Skeletal muscle tissue (tissue), 4 donors: ENCODE results near the gene CCDC14. TPM values are rescaled to one million over a fixed set of nuclear protein-coding genes. Genes with fewer than 3 reads are reported as not detected.
A peak's percentile ranks its signal among the peaks of the same experiment; 100 is the strongest.

Experiments used
- H3K27ac ChIP-seq: one replicate; pipeline ENCODE4 v1.7.0; 2013; ENCODE audit warnings: mild to moderate bottlenecking, low read depth, low read length, inconsistent platforms
- H3K27me3 ChIP-seq, 3 donors: one replicate each; pipeline ENCODE4 v1.7.0; 2013; ENCODE audit warnings: low read length in 3 of 3; ENCODE audit not compliant: control insufficient read depth in 3 of 3, insufficient read depth in 3 of 3
- H3K36me3 ChIP-seq, 3 donors: one replicate each; pipeline ENCODE4 v1.7.0; 2013; ENCODE audit warnings: low read length in 3 of 3; ENCODE audit not compliant: control insufficient read depth in 3 of 3, insufficient read depth in 3 of 3
- H3K4me1 ChIP-seq, 3 donors: one replicate each; pipeline ENCODE4 v1.7.0; 2013; ENCODE audit warnings: low read length in 3 of 3, mild to moderate bottlenecking in 3 of 3; ENCODE audit not compliant: control insufficient read depth in 3 of 3, insufficient read depth in 3 of 3
- H3K4me3 ChIP-seq, 3 donors: one replicate each; pipeline ENCODE4 v1.7.0; 2013; ENCODE audit warnings: low read length in 3 of 3
- H3K9ac ChIP-seq, 3 donors: one replicate each; pipeline ENCODE4 v1.7.0; 2013; ENCODE audit warnings: low read length in 3 of 3, mild to moderate bottlenecking in 3 of 3, moderate library complexity in 2 of 3, low read depth in 1 of 3
- H3K9me3 ChIP-seq, 3 donors: one replicate each; pipeline ENCODE4 v1.7.0; 2013; ENCODE audit warnings: low read length in 3 of 3; ENCODE audit not compliant: control insufficient read depth in 3 of 3
- total RNA-seq: library from RNA; depleted of rRNA; stranded (reverse); fragments of >200 nt; gene quantifications from one replicate; pipeline ENCODE4 v1.2.3, GENCODE V29; 2014
- donor health status: Osteomylitis.

The CCDC14 gene
- total RNA-seq, 1 donor from 2014 or later, result 24.5 TPM

GRCh38 chr3:123884203-123884831 is 76.7 kb downstream of the CCDC14 start, which contains the start of gene MYLK:
MYLK (minus strand) TSS chr3:123884332; CDS start chr3:123793841, 90,491 bp downstream.
- Histone ChIP-seq H3K27ac (no peak within 1 kb of the TSS), H3K4me3 (peak within 1 kb of the TSS; percentile 61 to 70 (median 66)), H3K27me3 (peaks cover 0 to 2% (median 0%) of the 10 kb centered on the region in 3 donors), H3K4me1 (peaks cover 3 to 10% (median 8%) of the 10 kb centered on the region in 3 donors), H3K9ac (peak within 1 kb of the TSS; percentile 45 to 58 (median 51)), H3K36me3 (no peaks in the 10 kb centered on the region), H3K9me3 (no peaks in the 10 kb centered on the region)

- peaks cover 3 to 10% (median 8%) of the 10 kb centered on the region in 3 donors for H3K4me1 ChIP-seq
- H3K9ac ChIP-seq, result peak overlapping the region in 2 of 3 donors; percentile 45 to 58
- peaks cover 0 to 2% (median 0%) of the 10 kb centered on the region in 3 donors for H3K27me3 ChIP-seq
- no peak overlapping the region for H3K27ac ChIP-seq
- no peaks in the 10 kb centered on the region for H3K9me3 ChIP-seq
- H3K36me3 ChIP-seq, result no peaks in the 10 kb centered on the region
- H3K4me3 ChIP-seq, result peak overlapping the region; percentile 61 to 70 (median 66)
Measured at GRCh38 chr3:123883701-123884202, 77.3 kb downstream of the CCDC14 start.

GRCh38 chr3:123883111-123883510 is 77.9 kb downstream of the CCDC14 start:
- no peak overlapping the region for H3K9ac ChIP-seq
- H3K9me3 ChIP-seq, result no peaks in the 10 kb centered on the region
- peaks cover 0 to 2% (median 0%) of the 10 kb centered on the region in 3 donors for H3K27me3 ChIP-seq
- H3K36me3 ChIP-seq, result no peaks in the 10 kb centered on the region
- H3K27ac ChIP-seq, result no peak overlapping the region
- H3K4me3 ChIP-seq, result peak overlapping the region in 2 of 3 donors; percentile 66 to 70
- peaks cover 3 to 10% (median 8%) of the 10 kb centered on the region in 3 donors for H3K4me1 ChIP-seq

GRCh38 chr3:123881771-123882170 is 79.3 kb downstream of the CCDC14 start:
- H3K36me3 ChIP-seq, result no peaks in the 10 kb centered on the region
- no peak overlapping the region for H3K27ac ChIP-seq
- H3K9ac ChIP-seq, result no peak overlapping the region
- no peak overlapping the region for H3K4me3 ChIP-seq
- peaks cover 3 to 10% (median 8%) of the 10 kb centered on the region in 3 donors for H3K4me1 ChIP-seq
- peaks cover 0 to 2% (median 0%) of the 10 kb centered on the region in 3 donors for H3K27me3 ChIP-seq
- H3K9me3 ChIP-seq, result no peaks in the 10 kb centered on the region

GRCh38 chr3:123880998-123881561 is 79.9 kb downstream of the CCDC14 start:
- H3K4me3 ChIP-seq, result no peak overlapping the region

GRCh38 chr3:123878807-123879206 is 82.2 kb downstream of the CCDC14 start:
- Histone ChIP-seq H3K4me3 (no peak overlapping the region), H3K4me1 (peaks cover 3 to 8% (median 6%) of the 10 kb centered on the region in 3 donors), H3K27me3 (peaks cover 0 to 2% (median 0%) of the 10 kb centered on the region in 3 donors), H3K27ac (no peak overlapping the region), H3K9ac (no peak overlapping the region), H3K36me3 (no peaks in the 10 kb centered on the region), H3K9me3 (no peaks in the 10 kb centered on the region)

More at GRCh38 chr3:123880998-123881561, 79.9 kb downstream of the CCDC14 start:
- H3K9ac ChIP-seq, result no peak overlapping the region
- peaks cover 0 to 2% (median 0%) of the 10 kb centered on the region in 3 donors for H3K27me3 ChIP-seq
- no peak overlapping the region for H3K27ac ChIP-seq
- H3K4me1 ChIP-seq, result peaks cover 3 to 10% (median 8%) of the 10 kb centered on the region in 3 donors
- H3K36me3 ChIP-seq, result no peaks in the 10 kb centered on the region
- no peaks in the 10 kb centered on the region for H3K9me3 ChIP-seq

- H3K9me3 ChIP-seq, result no peaks in the 10 kb centered on the region
- no peak overlapping the region for H3K27ac ChIP-seq
- no peak overlapping the region for H3K4me3 ChIP-seq
- H3K36me3 ChIP-seq, result no peaks in the 10 kb centered on the region
- no peaks in the 10 kb centered on the region for H3K4me1 ChIP-seq
- H3K27me3 ChIP-seq, result peaks cover 0 to 2% (median 0%) of the 10 kb centered on the region in 3 donors
- no peak overlapping the region for H3K9ac ChIP-seq
Measured at GRCh38 chr3:123877965-123878364, 83.1 kb downstream of the CCDC14 start.

- no peak overlapping the region for H3K27ac ChIP-seq
- no peak overlapping the region for H3K9ac ChIP-seq
- H3K4me3 ChIP-seq, result no peak overlapping the region
- H3K4me1 ChIP-seq, result no peaks in the 10 kb centered on the region
- H3K27me3 ChIP-seq, result peaks cover 0 to 2% (median 0%) of the 10 kb centered on the region in 3 donors
- no peaks in the 10 kb centered on the region for H3K9me3 ChIP-seq
- no peaks in the 10 kb centered on the region for H3K36me3 ChIP-seq
Measured at GRCh38 chr3:123877466-123877865, 83.6 kb downstream of the CCDC14 start.

GRCh38 chr3:123876858-123877257 is 84.2 kb downstream of the CCDC14 start:
- Histone ChIP-seq H3K27me3 (peaks cover 0 to 2% (median 0%) of the 10 kb centered on the region in 3 donors), H3K9me3 (no peaks in the 10 kb centered on the region), H3K4me3 (no peak overlapping the region), H3K36me3 (no peaks in the 10 kb centered on the region), H3K27ac (no peak overlapping the region), H3K9ac (no peak overlapping the region), H3K4me1 (no peaks in the 10 kb centered on the region)

- no peak overlapping the region for H3K9ac ChIP-seq
- no peaks in the 10 kb centered on the region for H3K9me3 ChIP-seq
- H3K4me1 ChIP-seq, result no peaks in the 10 kb centered on the region
- H3K4me3 ChIP-seq, result no peak overlapping the region
- H3K27me3 ChIP-seq, result no peaks in the 10 kb centered on the region
- no peaks in the 10 kb centered on the region for H3K36me3 ChIP-seq
- H3K27ac ChIP-seq, result no peak overlapping the region
Measured at GRCh38 chr3:123872621-123873020, 88.4 kb downstream of the CCDC14 start.
